Measurements from ENCODE around the gene FGD2.
A peak's percentile ranks its signal among the peaks of the same experiment; 100 is the strongest.

Gene FGD2

DNA sequence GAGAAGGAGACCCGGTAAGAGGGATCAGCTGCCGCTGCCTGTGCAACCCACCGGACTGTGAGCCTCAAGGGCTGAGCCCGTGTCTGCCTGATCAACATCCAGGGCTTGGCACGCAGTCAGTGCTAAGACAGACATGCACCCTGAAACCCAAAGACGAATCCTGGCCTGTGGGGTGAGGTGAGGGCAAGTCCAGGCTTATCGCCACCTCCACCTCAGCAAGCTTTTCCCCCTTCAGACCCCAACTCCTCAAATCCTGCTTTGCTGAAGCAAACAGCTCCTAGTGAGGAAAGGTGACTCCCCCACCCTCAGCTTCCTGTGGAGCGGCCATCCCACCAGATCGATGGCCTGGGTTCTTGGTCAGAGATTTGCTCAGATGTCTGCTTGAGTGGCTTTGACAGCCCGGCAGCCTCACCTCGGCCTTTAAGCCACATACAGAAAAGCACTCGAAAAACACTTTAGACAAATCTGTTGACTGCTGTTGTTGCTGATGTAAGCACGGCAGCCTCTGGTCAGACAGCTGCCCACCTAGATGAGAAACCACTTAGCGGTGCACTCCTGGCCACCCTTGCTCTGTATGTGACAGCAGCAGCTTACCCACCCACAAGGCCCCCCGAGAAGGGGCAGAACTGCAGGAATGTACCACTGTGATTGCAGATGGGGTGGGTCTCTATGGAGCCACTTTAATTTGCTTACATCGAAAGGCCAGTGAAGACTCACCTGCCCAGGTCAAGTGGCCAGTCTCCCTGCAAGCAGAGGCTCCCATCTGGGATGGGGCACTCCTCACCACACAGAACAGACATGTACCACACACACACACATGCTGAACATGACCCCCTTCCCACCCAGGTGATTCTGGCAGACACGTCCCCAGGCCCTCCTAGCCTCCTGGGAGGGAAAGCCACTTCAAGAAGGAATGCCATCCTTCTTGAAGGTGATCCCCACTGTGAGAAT, 34.3 kb upstream of the FGD2 start:
- Histone ChIP-seq H3K36me3 (ENCODE audit: control insufficient read depth in 2 of 2, insufficient read depth in 1 of 2, low read length in 2 of 2) (peaks cover 13 to 93% of the 10 kb centered on the region in 2 experiments; a peak in 2 of 3 replicates), H3K27ac (ENCODE audit: extremely low read depth, low read depth, low read length) (no peak overlapping the region), H3K4me3 (ENCODE audit: low read depth, low read length) (no peak overlapping the region), H3K9me3 (ENCODE audit: control insufficient read depth, insufficient read depth, low read depth, low read length) (no peaks in the 10 kb centered on the region), H3K4me1 (ENCODE audit: control insufficient read depth, insufficient read depth, low read length) (no peaks in the 10 kb centered on the region)
- ChIA-PET POLR2A (interaction anchor here (1.1 kb wide), 1 partner anchor 15 kb away, joined by 4 read pairs; the partner anchor contains the start of gene MTCH1), CTCF (interaction anchor here (0.5 to 1.8 kb wide), 3 partner anchors 47 to 355 kb away, joined by 3 to 4 read pairs (median 4); no protein-coding TSS in a partner anchor)
- TF ChIP-seq ZNF221 (tag by site-specific recombination; IDR thresholded peaks at IDR 0.05; ENCODE audit: borderline replicate concordance) (no peak), KLF1 (tag by site-specific recombination; IDR thresholded peaks at IDR 0.05) (no peak), ZSCAN23 (tag by site-specific recombination; IDR thresholded peaks at IDR 0.05) (no peak), ZNF394 (tag by site-specific recombination; IDR thresholded peaks at IDR 0.05; ENCODE audit: borderline replicate concordance) (0 out of 2 replicates have a peak, but pooled peaks have one; percentile 11), ZNF140 (tag by site-specific recombination; IDR thresholded peaks at IDR 0.05) (no peak)
- TF ChIP-seq, protein P1, sequence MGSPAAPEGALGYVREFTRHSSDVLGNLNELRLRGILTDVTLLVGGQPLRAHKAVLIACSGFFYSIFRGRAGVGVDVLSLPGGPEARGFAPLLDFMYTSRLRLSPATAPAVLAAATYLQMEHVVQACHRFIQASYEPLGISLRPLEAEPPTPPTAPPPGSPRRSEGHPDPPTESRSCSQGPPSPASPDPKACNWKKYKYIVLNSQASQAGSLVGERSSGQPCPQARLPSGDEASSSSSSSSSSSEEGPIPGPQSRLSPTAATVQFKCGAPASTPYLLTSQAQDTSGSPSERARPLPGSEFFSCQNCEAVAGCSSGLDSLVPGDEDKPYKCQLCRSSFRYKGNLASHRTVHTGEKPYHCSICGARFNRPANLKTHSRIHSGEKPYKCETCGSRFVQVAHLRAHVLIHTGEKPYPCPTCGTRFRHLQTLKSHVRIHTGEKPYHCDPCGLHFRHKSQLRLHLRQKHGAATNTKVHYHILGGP (tag by site-specific recombination; IDR thresholded peaks at IDR 0.05): no peak
- TF ChIP-seq, protein P2, sequence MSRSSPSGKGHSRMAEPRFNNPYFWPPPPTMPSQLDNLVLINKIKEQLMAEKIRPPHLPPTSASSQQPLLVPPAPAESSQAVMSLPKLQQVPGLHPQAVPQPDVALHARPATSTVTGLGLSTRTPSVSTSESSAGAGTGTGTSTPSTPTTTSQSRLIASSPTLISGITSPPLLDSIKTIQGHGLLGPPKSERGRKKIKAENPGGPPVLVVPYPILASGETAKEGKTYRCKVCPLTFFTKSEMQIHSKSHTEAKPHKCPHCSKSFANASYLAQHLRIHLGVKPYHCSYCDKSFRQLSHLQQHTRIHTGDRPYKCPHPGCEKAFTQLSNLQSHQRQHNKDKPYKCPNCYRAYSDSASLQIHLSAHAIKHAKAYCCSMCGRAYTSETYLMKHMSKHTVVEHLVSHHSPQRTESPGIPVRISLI (tag by site-specific recombination; IDR thresholded peaks at IDR 0.05): no peak
- TF ChIP-seq, protein P3, sequence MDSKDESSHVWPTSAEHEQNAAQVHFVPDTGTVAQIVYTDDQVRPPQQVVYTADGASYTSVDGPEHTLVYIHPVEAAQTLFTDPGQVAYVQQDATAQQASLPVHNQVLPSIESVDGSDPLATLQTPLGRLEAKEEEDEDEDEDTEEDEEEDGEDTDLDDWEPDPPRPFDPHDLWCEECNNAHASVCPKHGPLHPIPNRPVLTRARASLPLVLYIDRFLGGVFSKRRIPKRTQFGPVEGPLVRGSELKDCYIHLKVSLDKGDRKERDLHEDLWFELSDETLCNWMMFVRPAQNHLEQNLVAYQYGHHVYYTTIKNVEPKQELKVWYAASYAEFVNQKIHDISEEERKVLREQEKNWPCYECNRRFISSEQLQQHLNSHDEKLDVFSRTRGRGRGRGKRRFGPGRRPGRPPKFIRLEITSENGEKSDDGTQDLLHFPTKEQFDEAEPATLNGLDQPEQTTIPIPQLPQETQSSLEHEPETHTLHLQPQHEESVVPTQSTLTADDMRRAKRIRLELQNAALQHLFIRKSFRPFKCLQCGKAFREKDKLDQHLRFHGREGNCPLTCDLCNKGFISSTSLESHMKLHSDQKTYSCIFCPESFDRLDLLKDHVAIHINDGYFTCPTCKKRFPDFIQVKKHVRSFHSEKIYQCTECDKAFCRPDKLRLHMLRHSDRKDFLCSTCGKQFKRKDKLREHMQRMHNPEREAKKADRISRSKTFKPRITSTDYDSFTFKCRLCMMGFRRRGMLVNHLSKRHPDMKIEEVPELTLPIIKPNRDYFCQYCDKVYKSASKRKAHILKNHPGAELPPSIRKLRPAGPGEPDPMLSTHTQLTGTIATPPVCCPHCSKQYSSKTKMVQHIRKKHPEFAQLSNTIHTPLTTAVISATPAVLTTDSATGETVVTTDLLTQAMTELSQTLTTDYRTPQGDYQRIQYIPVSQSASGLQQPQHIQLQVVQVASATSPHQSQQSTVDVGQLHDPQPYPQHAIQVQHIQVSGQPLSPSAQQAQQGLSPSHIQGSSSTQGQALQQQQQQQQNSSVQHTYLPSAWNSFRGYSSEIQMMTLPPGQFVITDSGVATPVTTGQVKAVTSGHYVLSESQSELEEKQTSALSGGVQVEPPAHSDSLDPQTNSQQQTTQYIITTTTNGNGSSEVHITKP (tag by site-specific recombination; IDR thresholded peaks at IDR 0.05): peak; percentile 76
- TF ChIP-seq, protein P4, sequence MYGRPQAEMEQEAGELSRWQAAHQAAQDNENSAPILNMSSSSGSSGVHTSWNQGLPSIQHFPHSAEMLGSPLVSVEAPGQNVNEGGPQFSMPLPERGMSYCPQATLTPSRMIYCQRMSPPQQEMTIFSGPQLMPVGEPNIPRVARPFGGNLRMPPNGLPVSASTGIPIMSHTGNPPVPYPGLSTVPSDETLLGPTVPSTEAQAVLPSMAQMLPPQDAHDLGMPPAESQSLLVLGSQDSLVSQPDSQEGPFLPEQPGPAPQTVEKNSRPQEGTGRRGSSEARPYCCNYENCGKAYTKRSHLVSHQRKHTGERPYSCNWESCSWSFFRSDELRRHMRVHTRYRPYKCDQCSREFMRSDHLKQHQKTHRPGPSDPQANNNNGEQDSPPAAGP (tag by site-specific recombination; IDR thresholded peaks at IDR 0.05): no peak

DNA sequence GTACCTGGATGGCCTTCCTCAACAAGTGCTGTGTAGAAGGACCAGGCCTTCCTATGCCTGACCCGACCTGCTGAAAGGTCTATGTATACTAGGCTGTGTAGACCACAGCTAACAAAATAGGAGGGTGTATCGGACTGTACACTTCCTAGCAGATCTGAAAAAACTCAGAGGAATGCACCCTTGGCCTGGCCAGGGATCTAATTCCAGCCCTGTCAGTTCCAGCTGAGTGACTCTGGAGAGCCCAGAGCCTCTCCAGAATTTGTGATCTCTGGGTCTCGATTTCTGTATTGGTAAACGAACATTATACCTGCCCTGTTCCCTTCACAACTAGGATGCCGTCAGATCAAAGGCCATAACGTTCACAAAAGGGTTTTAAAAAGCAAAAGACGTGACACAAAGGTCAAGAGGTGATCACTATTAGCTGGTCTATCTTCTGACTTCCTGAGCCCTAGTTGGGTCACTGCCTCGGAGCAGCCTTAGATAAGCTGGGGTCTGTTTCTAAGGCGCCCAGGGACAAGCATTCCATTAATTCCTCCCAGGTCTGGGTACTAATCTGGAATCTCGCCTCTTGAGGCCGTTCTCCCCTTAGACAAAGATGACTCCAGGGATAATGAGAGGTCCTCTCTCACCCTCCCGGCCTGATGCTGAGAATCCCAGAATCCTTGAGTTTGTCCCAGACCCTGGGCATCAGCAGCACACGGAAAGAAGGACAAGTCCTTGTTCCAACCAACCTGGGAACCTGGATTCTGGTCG, 33.4 kb upstream of the FGD2 start:
- H3K36me3 ChIP-seq (ENCODE audit: control insufficient read depth in 2 of 2, insufficient read depth in 1 of 2, low read length in 2 of 2): peaks cover 13 to 100% of the 10 kb centered on the region in 2 experiments; a peak in 2 of 3 replicates
- H3K4me1 ChIP-seq (ENCODE audit: control insufficient read depth, insufficient read depth, low read length): no peaks in the 10 kb centered on the region
- no peak overlapping the region for H3K4me3 ChIP-seq (ENCODE audit: low read depth, low read length)
- POLR2A ChIA-PET: no interaction called here
- CTCF ChIA-PET: interaction anchor here (0.5 to 1.8 kb wide), 5 partner anchors 46 to 359 kb away, joined by 3 to 4 read pairs (median 3); no protein-coding TSS in a partner anchor
- no peaks in the 10 kb centered on the region for H3K9me3 ChIP-seq (ENCODE audit: control insufficient read depth, insufficient read depth, low read depth, low read length)
- TF ChIP-seq KLF10 (tag by site-specific recombination; IDR thresholded peaks at IDR 0.05) (no peak), ZBTB20 (tag by site-specific recombination; IDR thresholded peaks at IDR 0.05) (peak; percentile 71), ZBTB17 (tag by site-specific recombination; IDR thresholded peaks at IDR 0.05) (peak; percentile 36; the same call in 1 of the 2 replicates), ZNF571 (tag by site-specific recombination; IDR thresholded peaks at IDR 0.05) (no peak)
- no peak overlapping the region for H3K27ac ChIP-seq (ENCODE audit: extremely low read depth, low read depth, low read length)

Data from HEK293 (cell line).